ENCODE measurements around the gene ZSWIM6.

Gene ZSWIM6

DNA sequence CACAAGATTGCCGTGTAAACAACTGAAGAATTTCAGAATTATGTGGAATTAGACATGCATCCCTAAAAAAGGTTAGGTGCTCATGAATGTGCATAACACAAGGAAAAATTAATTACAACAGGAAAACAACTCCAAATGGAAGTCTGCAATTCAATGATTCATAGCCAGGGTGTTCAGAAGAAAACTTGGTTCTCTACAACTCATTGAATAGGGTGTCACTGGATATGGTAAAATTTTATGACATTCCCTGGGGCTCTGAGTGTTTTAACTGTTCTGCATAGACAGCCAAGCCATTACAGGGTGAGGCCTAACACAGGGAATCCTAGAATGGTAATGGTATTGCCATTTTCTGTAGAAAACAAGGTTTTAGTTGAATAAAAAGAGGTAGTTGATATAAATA lies 24.4 kb upstream of the ZSWIM6 start:
- no peak for FAIRE-seq

DNA sequence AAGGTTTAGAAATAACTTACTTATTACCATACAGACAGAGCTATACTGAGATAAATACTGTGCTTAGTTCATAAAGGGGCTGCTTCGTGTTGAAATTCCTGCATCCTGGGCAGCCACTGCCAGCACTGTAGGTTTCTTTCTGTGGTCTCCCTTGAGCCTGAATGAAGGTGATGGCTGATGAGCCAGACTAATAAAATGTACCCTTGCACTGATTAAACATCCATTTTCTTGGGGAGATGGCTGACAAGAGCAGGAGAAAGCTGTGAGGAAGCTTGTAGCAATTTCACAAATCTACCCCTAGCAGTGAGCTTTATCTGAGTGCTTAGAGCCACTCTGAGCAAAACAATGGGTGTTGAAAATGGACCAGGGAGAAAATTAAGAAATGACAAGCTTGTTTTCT lies 23.3 kb upstream of the ZSWIM6 start:
- no peak for FAIRE-seq

DNA sequence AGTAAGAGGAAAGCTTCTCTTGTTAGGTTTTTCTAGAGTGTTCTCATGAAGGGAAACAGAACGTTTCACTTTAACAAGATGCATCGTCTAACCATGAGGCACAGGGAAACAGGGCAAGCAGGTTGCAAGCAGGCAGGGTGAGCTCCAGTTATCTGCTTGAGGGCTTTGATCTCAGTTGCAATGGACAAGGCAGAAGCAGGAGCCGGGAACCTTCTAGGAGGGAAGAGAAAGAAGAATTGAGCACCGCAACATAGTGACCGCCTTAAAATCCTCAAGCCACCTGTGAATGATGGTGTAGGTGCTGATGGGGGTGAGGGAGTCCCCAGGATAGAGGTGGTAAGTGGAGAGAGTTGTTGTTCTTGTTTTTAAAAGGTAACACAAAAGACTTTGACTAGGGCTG lies 22.9 kb upstream of the ZSWIM6 start:
- no peak for FAIRE-seq

DNA sequence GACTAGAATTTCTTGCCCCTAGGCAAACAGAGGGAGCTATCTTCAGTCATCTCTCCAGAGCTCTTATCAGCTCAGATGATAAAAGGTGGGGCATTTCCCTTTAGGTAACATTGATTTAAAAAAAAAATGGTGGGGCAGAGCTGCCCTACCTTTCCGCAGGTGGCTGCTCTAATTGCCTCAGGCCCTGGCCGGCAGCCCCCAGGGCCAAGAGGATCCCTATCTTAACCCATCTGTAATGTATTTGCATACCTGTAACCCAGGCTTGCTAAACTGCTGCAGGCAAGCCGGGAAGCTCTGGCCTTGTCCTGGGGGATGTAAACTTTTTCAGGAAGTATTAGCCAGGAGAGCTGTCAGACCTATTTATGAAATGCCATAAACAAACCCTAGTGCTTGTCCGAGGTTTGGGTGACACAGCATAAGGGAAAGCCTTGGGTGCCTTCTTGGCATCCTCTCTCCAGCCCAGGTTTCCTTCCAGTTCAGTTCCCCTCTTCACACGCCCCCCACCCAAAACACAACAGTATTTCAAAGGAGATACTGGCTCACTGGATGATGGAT lies 20.9 kb upstream of the ZSWIM6 start:
- FAIRE-seq: no peak

DNA sequence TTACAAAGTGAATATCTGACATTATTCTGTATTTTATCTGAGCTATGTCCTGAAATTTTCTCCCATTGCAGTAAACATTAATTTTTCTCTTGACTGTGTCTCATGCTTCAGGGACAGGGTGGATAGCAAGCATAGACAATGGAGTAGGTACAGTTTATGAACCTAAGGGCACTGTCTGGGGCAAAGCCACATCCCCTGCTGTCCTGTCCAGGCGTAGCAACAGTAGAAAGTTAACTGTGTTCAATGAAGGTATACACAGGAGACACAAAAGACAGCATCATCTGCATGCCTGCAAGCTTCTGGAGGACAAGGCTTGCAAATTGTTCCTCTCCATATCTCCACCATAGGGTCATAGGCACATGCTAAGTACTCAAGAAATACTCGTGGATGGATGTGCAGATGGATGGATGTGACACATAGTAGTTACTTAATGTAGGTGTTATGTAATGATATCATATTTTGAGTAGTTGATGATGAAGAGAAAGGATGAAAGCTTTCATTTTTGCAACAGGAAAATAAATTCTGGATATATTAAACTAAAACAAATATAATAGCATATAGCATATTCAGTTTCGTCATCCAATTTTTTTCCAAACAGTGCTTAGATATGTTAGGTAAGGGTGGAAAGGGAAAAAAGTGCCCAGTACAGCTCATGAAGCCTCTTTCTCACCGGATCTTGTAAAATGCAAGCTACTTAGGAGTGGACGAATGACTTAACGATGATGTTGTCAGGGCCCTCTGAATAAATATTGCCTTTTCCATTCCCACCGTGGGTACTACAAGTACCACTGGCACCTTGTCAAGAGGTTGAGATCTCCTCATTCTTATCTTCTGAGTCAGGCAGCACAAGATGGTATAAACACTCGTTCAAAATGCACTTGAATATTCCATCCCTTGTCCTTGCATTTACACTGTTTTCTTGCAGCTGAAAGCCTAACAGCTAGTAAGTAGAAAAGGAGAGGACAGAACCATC lies 19.9 kb upstream of the ZSWIM6 start:
- no peak for FAIRE-seq

DNA sequence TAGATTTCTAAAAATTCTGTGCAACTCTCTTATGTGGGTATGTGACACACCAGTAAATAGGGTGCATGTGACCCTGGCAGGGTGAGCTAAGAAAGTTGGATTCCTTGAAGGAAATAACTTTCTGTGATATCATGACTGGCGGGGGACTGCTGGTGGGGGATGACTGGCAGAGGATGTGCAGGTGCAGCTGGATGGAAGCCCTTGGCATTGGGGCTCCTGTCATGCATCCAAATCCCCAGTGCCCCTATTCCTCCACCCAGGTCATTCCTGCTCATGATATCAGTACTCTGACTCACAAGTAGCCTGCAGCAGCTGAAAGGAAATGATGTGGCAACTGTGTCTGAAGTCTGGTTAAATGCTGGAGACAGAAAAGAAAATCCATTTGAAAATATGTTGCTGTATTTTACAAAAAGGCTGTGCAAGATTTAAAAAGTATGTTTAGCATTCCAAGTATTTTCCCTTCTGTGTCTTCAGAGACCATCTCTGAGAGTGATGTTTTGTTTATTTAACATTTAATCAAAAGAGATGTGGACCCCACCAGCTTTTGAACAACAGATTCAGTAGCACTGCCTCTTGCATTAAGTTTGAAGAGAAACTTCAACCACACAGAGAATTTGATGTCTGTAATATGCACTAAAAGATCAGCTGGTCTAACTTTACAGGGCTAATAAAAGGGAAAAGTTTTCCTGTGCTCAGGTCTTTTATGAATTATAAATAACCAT lies 17.9 kb upstream of the ZSWIM6 start:
- no peak for FAIRE-seq

DNA sequence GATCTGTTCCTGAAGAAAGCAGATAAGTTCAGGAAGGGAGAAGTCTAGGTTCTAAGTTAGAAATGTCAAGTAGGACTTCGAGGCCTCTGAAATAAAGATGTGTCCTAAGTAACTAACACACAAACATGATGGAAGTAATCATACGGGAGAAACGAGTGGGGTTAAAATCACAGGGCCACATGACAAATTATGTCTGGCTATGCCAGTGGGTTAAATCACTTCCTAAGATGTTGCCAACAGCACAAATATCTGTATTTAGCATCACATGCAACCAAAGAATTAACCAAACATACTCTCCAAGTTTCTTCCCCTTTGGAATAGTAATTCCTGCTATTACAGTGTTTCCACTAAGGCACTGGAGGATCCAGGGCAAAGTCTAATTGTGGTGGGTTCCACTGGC lies 13.7 kb upstream of the ZSWIM6 start:
- FAIRE-seq: no peak

DNA sequence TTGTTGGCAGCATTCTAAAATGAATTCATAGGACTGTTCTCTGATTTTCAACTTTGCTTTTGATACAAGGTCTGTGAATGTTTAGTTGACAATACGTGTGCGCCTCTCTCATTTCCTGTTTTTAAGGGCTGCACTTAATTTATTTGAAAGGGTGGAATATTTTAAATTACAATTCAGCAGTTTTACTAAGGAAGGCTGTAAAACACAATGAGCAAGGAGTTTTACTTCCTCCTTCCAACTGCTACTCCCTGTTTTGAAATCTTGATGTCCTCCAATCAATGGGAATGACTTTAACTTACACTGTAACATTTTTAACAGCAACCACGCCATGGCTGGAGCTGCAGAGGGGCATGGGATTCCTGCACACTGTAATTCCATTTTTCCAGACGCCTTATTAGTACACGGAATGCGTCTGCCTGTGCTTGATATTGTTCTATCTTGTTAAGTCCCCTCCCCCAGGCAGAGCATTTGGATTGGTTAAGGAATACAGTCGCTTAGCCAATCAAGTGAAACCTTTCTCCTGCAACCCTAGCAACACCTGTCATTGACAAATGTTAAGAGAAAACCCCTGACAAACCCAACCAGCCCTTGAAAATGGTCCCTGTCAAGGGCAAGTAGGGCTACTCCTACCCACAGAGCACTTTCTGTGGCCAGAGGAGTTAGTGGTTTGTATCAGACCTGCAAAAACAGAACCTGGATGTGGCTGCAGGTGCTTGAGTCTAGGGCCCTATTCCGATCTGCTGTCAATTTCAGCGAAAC lies 12.5 kb upstream of the ZSWIM6 start:
- peak; percentile 28 for FAIRE-seq

DNA sequence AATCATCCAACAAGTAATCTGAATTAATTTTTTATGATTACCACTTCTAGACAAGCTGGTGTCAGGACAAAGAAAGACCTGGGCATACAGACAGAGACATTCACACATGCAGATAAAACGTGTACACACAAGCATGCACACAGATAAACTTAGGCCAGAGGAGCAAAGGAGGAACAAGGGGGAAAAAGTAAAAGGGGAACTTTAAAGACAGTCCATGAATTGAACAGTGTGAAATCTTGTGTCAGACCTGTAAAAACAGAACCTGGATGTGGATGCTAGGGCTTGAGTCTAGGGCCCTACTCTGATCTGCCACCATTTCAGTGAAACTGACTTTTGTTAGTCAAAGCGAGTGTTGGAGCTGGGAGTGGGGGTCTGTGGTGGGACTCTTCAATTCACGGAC lies 11.2 kb upstream of the ZSWIM6 start:
- FAIRE-seq: no peak

DNA sequence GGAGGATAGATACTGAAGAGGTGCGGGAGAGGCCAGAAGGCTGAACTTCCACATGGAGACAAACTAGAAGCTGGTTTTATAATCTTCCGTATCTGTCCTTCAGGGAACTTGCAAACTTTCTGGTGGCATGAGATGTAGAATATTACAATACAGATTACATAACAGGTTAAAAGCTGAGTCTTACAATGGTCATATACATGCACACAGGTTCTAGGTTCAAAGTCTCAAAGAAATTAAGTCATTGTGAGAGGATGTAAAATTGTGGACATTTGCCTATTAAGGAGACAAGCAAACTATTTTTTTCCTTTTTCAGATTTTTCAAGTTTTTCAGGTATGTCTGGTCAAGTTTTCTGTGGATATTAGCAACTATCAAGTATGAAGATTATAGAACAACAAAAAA lies 10.4 kb upstream of the ZSWIM6 start:
- FAIRE-seq: peak; percentile 69

DNA sequence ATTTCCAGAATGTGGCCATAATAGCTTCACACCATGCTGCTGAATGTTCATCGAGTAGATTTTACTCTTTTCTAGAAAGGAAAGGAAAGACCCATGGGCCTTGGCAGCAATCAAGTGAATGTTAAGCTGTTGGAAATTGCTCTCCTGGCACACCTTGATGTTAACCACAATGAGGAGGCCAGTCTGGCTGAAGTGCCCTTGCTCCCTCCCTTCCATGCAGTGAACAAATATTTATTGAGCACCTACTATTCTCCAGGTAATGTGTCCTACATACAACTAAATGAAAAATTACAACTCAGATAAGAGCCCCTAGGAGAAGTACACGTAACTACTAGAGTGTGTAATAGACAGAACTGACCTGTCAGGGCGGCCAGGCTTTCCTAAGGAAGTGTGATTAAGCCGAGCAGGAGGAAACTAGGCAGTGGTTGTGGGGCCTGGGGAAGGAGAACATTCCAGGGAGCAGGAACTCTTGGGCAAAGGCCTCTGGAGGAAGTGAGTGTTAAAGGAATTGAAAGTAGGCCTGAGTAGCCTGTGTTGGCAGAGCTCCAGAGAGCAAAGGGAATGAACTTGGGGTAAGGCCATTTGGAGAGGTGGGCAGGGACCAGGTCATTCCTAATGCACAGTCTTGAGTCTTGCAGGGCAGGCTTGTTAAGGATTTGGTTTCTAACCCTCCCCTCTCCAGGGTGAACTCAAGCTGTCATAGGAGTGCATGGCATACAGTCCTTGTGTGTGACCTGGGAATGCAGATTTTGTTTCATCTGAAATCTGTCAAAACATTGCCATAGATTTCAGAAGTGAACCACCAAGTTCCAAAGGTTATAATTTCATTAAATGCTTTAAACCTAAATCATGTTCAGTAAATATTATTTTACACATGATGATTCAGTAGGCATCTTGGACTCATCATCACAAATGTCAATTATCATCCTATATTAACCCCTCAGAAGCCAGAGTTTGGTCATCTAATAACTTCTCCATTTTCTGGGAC lies 9.0 kb upstream of the ZSWIM6 start:
- FAIRE-seq: no peak

DNA sequence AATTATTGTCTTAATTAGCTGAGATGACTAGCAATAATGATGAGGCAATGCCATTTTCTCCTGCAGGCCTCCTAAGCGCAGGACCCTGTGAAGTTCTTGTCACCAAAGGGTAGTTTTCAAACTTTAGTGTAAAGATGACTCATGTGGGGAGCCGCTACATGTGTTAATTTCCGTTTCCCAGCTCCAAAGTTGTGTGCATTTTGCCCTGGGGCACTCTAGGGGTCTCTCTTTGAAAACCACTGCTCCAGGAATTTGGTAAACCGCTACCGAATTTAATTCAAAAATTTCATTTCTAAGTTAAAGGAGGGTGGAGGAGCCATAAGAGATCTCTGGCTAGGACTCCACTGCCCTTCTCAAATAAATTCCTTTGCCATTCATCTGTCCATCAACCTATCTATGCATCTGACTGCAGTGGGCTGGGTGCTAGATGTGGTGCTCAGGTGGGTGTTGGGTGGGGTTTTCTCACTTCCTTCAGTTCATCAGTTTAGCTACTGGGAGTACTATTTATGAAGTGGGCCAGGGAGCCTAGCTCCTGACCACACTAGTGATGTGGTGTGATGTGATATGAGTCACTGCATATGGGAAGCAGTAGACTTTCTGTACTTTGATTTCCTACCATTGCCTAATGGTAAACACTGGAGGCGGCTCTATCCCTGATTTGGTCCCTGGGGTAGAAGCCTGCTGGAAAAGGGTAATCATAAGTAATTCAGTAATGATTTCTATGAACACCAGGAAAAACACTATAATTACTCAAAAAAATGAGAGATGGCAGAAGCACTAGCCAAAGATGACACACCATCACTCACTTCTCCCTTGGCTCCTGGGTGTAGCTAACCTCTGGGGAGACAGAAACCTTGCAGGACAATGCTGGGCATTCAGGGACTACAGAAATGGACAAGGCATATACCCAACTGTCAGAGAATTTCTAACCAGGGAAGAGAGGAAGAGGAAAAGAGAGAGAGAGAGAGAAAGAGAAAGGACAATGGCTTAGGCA lies 4.0 kb upstream of the ZSWIM6 start:
- FAIRE-seq: no peak

DNA sequence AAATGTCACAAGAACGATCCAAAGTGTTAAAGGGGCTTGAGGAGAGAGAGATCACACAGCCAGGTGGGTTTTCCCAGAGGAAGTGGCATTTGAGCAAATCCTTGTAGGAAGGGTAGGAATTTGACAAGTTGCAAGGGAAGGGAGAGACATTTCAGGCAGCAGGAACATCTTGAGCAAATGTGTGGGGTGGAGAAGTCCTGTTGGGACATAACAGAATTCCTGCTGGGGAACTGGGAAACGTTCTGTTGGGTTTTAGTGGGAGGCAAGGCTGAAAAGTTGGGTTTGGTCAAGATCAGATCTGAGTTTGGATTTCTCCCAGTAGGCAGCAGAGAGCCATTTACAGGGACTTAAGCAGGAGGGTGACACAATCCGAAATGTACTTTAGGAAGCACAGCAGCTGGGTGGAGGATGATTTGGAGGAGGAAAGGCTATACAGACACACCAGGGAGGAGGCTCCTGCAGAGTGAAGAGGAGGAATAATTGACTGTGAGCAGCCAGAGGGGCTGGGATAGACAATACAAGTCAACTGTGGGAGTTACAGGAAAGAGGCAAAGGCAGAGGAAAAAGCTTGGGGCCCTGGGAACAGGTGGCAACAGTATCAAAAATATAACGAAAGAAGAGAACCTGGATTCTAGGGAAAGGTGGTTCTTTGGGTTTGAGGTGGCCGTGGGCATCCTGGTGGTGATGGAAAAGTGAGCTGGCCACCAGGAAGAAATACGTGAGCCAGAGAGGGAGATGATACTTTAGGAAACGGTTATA lies 3.1 kb upstream of the ZSWIM6 start:
- no peak for FAIRE-seq

DNA sequence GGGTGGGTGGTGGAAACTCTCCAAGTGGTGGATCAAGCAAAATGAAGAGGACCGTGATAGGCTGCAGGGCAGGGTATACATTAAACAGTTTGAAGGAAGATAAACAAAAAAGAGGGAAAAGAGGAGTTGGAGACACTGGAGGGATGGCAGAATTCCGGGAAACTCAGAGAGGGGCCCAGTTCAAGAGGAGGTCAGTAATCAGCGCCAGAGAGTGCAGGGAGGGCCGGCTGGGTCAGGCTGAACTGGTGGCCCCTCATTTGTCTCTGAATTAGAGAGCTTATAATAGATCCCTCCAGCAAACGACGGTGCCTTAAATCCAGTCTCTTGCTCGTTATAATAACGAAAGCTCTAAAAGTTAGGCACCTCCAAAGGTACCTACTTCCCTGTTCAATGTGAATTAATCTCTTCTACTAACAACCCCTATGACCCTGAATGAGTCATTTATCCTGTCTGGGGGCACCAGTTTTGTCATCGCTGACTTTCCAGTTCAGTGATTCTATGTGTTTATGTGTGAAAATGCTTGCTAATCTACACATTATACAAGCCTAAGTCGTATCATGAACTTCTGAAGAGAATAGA lies 2.4 kb upstream of the ZSWIM6 start:
- no peak for FAIRE-seq

DNA sequence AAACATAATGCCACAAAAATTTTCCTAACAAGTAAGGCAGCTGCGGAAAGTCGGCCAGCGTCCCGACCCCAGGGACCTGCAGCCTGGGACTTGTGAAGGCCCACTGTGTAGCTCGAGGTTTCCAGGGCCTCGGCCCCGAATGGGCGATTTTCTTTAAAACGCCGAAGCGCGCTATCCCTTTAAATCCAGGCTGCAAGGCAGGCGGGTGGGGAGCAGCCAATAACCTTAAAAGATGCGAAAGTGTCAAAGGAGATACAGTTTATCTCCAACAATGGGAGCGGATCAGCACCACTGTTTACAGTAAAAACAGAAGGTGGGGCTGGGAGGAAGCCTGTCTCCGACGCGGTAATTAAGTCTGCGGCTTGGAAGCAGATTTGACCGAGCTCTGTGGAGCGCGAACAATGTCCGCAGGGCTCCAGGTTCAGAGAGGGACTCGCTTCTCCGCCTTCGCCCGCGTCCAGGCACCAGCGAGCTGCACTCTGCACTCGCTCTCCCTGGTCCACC lies 1.7 kb upstream of the ZSWIM6 start:
- FAIRE-seq: no peak

DNA sequence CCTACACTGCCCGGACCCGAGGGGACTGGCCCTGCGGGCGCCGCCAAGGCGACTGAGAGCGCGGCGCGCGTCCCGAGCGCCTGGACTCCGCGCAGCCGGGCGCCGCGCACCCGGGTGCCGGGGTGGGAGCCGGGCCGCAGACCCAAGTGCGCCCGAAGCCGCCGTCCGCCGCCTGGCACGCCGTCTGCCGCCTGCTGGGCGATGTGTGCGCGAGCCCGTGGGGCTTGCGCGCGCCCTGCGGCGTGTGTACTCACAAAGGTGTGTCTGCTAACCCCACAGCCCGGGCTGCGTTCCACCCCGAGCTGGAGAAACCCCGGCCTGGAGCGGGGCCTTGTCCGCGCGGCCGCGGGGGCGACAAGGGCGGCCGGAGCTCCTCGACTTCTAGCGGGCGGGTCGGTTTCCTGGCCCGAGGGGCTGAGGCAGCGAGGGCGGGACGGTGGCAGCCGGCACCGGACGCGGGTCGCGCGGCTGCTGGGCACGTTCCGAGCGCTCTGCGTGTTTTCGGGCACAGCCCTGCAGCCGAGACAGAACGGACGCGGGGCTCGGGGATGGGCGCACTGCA lies 1.1 kb upstream of the ZSWIM6 start:
- FAIRE-seq: no peak

DNA sequence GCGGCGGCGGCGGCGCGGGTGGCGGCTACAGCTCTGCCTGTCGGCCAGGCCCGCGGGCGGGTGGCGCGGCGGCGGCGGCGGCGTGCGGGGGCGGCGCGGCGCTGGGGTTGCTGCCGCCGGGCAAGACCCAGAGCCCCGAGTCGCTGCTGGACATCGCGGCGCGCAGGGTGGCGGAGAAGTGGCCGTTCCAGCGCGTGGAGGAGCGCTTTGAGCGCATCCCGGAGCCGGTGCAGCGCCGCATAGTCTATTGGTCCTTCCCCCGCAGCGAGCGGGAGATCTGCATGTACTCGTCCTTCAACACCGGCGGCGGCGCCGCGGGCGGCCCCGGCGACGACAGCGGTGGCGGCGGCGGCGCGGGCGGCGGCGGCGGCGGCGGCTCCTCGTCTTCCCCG lies 296 bp downstream of the ZSWIM6 start:
- no peak for FAIRE-seq

DNA sequence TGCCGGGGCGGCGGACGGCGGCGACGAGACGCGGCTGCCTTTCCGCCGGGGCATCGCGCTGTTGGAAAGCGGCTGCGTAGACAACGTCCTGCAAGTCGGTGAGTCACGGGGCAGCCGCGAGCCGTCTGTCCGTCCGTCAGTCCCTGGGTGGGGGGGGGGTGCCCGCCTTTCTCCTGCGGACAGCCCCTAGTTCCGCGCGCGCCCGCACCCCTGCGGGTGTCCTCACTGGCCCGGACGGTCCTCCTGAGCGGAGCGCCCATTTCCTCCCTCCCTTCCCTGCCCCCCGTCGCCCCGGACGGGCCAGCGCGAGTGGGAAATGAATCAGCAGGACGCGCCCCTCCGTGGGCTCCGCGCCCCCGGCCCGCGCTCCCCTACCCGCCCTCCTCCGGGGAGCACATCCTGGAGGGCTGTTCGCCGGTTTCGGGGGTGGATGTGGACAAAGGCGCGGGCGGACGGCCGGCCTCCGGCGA lies 828 bp downstream of the ZSWIM6 start:
- FAIRE-seq: no peak

Measured in colon (tissue), 2 donors.